Naive B cell (primary cell): Measurements from ENCODE around the gene GDPGP1. TPM values are rescaled to one million over a fixed set of nuclear protein-coding genes. Genes with fewer than 3 reads are reported as not detected.

Experiments used
- ATAC-seq, 2 donors: fragments of 150-1000 bp; cut with Tn5 transposase; 2 replicates each; pipeline ENCODE4 v1.10.0; 2021; ENCODE audit warnings: low read depth in 2 of 2, mild to moderate bottlenecking in 2 of 2, moderate library complexity in 2 of 2
- DNase-seq: peaks from one replicate; pipeline ENCODE4 v3.0.0; 2022
- H3K27ac Mint-ChIP-seq, 6 donors: one replicate each; pipeline ENCODE4 v1.8.0; 2020 to 2022; ENCODE audit warnings: mild to moderate bottlenecking in 6 of 6, mixed read lengths in 6 of 6, moderate library complexity in 5 of 6, inconsistent platforms in 2 of 6
- H3K27me3 Mint-ChIP-seq, 3 donors: one replicate each; pipeline ENCODE4 v1.8.0; 2021 to 2022; ENCODE audit warnings: mixed read lengths in 3 of 3, mild to moderate bottlenecking in 1 of 3
- H3K36me3 Mint-ChIP-seq, 2 donors: one replicate each; pipeline ENCODE4 v1.8.0; 2020 to 2022; ENCODE audit warnings: mixed read lengths in 2 of 2, inconsistent platforms in 1 of 2, mild to moderate bottlenecking in 1 of 2
- H3K4me1 Mint-ChIP-seq, 3 donors: one replicate each; pipeline ENCODE4 v1.8.0; 2020 to 2022; ENCODE audit warnings: mixed read lengths in 3 of 3, inconsistent platforms in 1 of 3, mild to moderate bottlenecking in 1 of 3, moderate library complexity in 1 of 3
- H3K4me3 Mint-ChIP-seq, 8 donors: one replicate each; pipeline ENCODE4 v1.8.0; 2020 to 2022; ENCODE audit warnings: mild to moderate bottlenecking in 8 of 8, mixed read lengths in 8 of 8, moderate library complexity in 8 of 8, inconsistent platforms in 2 of 8
- H3K9me3 Mint-ChIP-seq, 7 donors: one replicate each; pipeline ENCODE4 v1.8.0; 2020 to 2022; ENCODE audit warnings: mixed read lengths in 7 of 7, mild to moderate bottlenecking in 5 of 7, inconsistent platforms in 2 of 7, moderate library complexity in 1 of 7
- polyA plus RNA-seq, 6 donors: library from polyadenylated mRNA; unstranded; fragments of 300-500 nt; fragmentation: Illumina TruSeq; gene quantifications; one replicate each; pipeline ENCODE4 v1.2.3, GENCODE V29; 2021; ENCODE audit warnings: low read depth in 6 of 6

Gene GDPGP1
- polyA plus RNA-seq, 6 donors from 2014 or later = 0.70 to 2.1 (median 1.3) TPM

DNA sequence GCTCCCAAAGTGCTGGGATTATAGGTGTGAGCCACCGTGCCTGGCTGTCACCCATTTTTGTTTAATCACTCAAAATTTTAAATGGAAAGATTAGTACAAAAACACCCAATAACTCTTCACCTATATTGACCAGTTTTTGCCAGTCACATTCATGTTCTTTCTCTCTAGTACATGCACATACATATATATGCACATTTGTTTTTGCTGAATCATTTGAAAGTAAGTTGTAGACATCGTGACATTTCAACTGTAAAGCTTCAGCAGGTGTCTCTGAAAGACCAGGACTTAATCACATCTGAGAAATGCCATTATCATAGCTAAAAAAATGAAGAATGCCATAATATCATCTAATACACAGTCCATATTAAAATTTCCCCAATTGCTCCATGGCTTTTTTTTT is 39.4 kb upstream of the GDPGP1 start:
- ATAC-seq (no peak), DNase-seq (no peak)
- no peaks in the 10 kb centered on the region for H3K27me3 Mint-ChIP-seq
- H3K36me3 Mint-ChIP-seq = peaks cover 9 to 12% of the 10 kb centered on the region in 2 donors
- H3K27ac Mint-ChIP-seq = peak overlapping the region; percentile 55 to 99 (median 81)
- H3K9me3 Mint-ChIP-seq = no peaks in the 10 kb centered on the region
- H3K4me1 Mint-ChIP-seq = peaks cover 67 to 89% (median 87%) of the 10 kb centered on the region in 3 donors
- peak overlapping the region; percentile 58 to 96 (median 82) for H3K4me3 Mint-ChIP-seq

DNA sequence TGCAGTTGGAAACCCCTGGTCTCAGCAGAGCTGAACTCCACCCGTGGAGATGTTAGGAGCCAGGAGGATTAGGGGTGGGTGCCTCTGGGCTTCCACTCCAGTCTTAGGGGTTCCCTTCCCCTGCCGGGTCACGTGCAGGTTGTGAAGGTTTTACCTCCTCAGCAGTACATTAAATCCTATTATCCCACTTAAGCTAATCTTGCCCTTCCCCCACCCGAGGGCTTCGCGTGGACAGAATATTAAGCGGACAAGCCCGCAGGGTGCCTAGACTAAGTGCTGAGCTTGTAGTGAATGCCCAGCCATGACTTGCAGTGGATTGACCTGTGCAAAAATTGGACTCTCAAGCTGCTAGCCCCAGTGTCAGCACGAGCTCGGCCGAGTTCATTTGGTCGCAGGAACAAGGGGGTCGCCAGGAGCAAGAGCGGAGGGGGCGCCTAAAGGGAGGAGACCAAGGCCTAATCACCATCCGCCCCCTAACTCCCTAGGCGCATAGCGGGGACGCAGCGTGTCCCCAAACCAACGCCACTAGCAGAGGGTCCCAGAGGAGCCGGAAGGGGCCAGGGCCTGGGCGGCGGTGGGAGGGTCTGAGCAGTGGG is 33.4 kb upstream of the GDPGP1 start:
- Mint-ChIP-seq H3K9me3 (no peaks in the 10 kb centered on the region), H3K4me1 (peaks cover 59 to 77% (median 75%) of the 10 kb centered on the region in 3 donors), H3K4me3 (peak overlapping the region; percentile 84 to 99 (median 92)), H3K27me3 (no peaks in the 10 kb centered on the region), H3K36me3 (peaks cover 0 to 7% of the 10 kb centered on the region in 2 donors), H3K27ac (peak overlapping the region; percentile 82 to 95 (median 92))
- DNase-seq = no peak
- ATAC-seq = peak in 1 of 2 donors; percentile 13

DNA sequence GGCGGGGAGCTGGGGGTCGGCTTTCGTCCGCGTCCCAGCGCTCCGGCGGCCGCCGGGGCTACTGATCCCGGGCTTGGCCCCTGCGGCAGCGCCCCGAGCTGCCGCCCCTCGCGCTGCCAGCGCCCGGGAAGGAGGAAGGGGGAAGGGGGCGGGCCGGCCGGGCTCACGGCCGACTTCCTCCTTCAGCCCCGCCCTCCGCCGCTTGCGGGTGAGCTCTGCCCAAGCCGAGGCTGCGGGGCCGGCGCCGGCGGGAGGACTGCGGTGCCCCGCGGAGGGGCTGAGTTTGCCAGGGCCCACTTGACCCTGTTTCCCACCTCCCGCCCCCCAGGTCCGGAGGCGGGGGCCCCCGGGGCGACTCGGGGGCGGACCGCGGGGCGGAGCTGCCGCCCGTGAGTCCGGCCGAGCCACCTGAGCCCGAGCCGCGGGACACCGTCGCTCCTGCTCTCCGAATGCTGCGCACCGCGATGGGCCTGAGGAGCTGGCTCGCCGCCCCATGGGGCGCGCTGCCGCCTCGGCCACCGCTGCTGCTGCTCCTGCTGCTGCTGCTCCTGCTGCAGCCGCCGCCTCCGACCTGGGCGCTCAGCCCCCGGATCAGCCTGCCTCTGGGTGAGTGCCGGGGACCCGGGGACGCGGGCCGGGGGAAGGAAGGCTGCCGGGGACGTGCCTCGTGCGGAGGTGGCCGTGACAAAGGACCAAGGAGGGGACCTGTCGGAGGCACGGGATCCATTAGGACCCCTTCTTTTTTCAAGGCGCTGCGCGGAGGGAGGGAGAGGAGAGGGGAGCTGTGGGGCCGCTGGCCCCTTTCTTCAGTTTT is 32.7 kb upstream of the GDPGP1 start, which contains the start of gene SEMA4B:
Gene SEMA4B (plus strand): TSS at position 201 of the 814 bp plus-strand sequence. CDS start 249 bp downstream, at position 450.
- H3K4me1 Mint-ChIP-seq = peaks cover 62 to 77% (median 75%) of the 10 kb centered on the region in 3 donors
- ATAC-seq = peak; percentile 91 to 92
- H3K9me3 Mint-ChIP-seq = no peaks in the 10 kb centered on the region
- H3K36me3 Mint-ChIP-seq = peaks cover 0 to 7% of the 10 kb centered on the region in 2 donors
- peak within 1 kb of the TSS; percentile 82 to 95 (median 92) for H3K27ac Mint-ChIP-seq
- DNase-seq = peak; percentile 82
- H3K4me3 Mint-ChIP-seq = peak within 1 kb of the TSS; percentile 94 to 99 (median 98)
- H3K27me3 Mint-ChIP-seq = no peaks in the 10 kb centered on the region

DNA sequence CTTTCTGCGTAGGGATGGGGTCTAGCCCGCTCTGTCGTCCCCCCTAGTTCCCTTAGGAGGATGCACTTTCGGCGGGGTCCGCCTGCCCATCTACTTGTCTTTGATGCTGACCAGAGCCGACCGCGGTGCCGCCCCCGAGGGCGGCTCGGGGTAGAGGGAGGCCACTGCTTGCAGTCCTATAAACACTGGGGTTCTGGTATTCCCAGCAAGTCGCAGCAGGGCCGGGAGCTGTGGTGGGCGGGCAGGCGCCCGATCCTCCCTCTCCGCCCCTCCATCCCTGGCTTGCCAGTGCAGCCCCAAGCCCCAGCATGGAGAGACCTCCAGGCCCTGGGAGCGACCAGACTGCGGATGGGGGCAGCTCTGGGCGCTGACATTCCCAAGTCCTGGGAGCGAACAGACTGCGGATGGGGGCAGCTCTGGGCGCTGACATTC is 32.0 kb upstream of the GDPGP1 start:
- no peaks in the 10 kb centered on the region for H3K27me3 Mint-ChIP-seq
- H3K9me3 Mint-ChIP-seq = no peaks in the 10 kb centered on the region
- peaks cover 0 to 7% of the 10 kb centered on the region in 2 donors for H3K36me3 Mint-ChIP-seq
- peaks cover 65 to 77% (median 76%) of the 10 kb centered on the region in 3 donors for H3K4me1 Mint-ChIP-seq
- no peak for ATAC-seq
- DNase-seq = no peak
- H3K4me3 Mint-ChIP-seq = peak overlapping the region; percentile 94 to 99 (median 98)
- H3K27ac Mint-ChIP-seq = peak overlapping the region in 3 of 6 donors; percentile 36 to 92 (median 82)

DNA sequence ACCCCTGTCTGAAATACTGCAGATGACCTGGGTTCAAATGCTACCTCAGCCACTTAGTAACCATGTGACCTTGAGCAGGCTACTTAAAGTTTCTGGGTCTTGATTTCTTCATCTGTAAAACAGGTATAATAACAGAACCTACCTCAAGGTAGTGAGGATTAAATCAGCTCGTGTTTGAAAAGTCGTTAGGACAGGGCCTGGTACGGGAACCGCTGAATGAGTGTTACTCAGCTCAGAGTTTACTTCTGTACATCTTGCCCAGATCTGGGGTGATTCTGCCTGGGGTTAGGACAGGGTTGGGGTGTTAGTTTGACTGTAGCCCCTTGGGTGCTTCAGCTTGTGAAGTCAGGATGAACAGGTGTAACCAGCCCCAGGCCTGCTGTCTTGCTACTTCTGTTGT is 31.1 kb upstream of the GDPGP1 start:
- Mint-ChIP-seq H3K36me3 (peaks cover 0 to 7% of the 10 kb centered on the region in 2 donors), H3K27ac (peak overlapping the region in 5 of 6 donors; percentile 73 to 95 (median 82)), H3K9me3 (no peaks in the 10 kb centered on the region), H3K27me3 (no peaks in the 10 kb centered on the region), H3K4me3 (peak overlapping the region; percentile 94 to 99 (median 98)), H3K4me1 (peaks cover 69 to 85% (median 80%) of the 10 kb centered on the region in 3 donors)
- DNase-seq (no peak), ATAC-seq (no peak)

DNA sequence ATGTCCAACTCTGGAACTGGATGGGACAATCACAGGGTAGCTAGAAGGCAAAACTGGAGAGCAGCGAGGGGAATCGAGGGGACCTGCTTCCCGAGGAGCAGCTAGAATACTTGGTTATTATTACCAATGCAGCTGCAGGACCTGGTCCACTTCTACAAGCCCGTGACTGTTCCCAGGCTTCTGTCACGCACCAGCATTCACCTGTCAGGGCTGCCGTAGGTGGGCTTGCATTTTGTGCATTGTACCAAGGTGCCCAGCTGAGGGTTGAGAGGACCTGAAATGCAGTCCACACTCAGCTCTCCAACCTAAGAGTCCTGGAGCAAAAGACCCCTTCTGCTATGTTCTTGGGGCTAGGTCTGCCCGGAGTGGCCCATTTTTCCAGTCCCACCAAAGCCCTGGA is 30.5 kb upstream of the GDPGP1 start:
- no peaks in the 10 kb centered on the region for H3K27me3 Mint-ChIP-seq
- no peaks in the 10 kb centered on the region for H3K9me3 Mint-ChIP-seq
- peaks cover 66 to 85% (median 79%) of the 10 kb centered on the region in 3 donors for H3K4me1 Mint-ChIP-seq
- H3K4me3 Mint-ChIP-seq = peak overlapping the region; percentile 15 to 99 (median 97)
- peak overlapping the region in 3 of 6 donors; percentile 73 to 90 (median 82) for H3K27ac Mint-ChIP-seq
- DNase-seq (no peak), ATAC-seq (no peak)
- H3K36me3 Mint-ChIP-seq = peaks cover 0 to 7% of the 10 kb centered on the region in 2 donors

DNA sequence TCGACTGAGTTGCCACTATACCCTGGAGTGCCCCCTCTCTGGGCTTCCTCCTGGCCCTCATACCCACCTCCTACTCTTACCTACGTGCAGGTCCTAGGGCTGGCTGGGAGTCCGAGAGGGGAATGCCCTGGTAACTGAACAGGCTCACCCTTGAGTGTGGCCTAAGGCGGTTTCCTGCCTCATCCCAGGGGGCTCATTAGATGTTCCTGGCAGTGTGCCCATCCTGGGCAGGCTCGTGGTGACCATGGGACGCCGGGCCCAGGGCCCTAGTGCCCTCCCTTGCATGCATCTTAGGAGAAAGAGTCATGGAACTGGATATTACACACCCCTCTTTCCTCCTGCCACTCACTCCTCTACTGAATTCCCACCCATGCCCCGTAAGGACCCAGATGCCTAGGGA is 30.1 kb upstream of the GDPGP1 start:
- Mint-ChIP-seq H3K27ac (peak overlapping the region in 4 of 6 donors; percentile 24 to 41 (median 32)), H3K4me3 (peak overlapping the region in 7 of 8 donors; percentile 40 to 99 (median 83))

DNA sequence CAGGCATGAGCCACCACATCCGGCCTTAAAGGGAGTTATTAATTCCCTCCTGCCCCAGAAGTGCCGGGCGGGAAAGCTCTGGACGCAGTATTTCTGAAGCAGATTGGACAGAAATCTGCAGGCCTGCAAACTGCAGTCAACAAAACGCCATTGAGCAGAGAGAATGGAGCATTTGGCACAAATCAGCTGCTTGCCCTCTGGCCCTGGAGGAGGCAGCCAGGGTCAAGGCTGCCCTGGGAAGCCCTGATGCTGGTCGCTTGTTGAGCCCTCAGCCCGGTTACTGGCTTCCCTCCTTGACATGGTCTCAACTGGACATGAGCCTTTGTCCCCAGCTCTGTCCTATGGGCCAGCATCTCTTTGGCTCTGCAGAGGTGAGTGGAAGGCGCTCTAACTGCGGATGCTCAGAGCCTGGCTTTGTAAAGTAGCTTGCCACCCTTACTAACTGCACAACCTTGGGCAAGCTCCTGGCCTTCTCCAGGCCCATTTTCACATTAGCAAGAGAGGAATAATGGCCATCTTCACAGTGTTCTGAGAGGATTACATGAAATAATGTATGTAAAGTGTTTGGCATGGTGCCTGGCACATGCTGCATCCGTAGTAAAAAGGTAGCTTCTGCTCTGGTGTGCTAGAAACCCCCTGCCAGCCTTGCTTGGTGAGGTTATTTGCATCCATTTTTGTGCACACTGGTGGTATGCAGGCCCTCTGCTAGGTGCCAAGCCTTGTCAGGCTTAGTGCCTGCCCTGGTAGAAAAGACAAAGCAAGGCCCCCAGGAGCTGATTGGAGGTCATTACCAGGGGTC is 28.8 kb upstream of the GDPGP1 start:
- DNase-seq (no peak), ATAC-seq (no peak)
- Mint-ChIP-seq H3K4me1 (peaks cover 62 to 85% (median 79%) of the 10 kb centered on the region in 3 donors), H3K4me3 (peak overlapping the region; percentile 15 to 99 (median 52)), H3K27ac (peak overlapping the region in 2 of 6 donors; percentile 58 to 70), H3K9me3 (no peaks in the 10 kb centered on the region), H3K36me3 (peaks cover 0 to 20% of the 10 kb centered on the region in 2 donors), H3K27me3 (no peaks in the 10 kb centered on the region)

More for the DNA sequence above, 30.1 kb upstream of the GDPGP1 start:
- no peaks in the 10 kb centered on the region for H3K9me3 Mint-ChIP-seq
- no peaks in the 10 kb centered on the region for H3K27me3 Mint-ChIP-seq
- H3K36me3 Mint-ChIP-seq = peaks cover 0 to 7% of the 10 kb centered on the region in 2 donors
- H3K4me1 Mint-ChIP-seq = peaks cover 61 to 85% (median 79%) of the 10 kb centered on the region in 3 donors
- ATAC-seq (no peak), DNase-seq (no peak)

DNA sequence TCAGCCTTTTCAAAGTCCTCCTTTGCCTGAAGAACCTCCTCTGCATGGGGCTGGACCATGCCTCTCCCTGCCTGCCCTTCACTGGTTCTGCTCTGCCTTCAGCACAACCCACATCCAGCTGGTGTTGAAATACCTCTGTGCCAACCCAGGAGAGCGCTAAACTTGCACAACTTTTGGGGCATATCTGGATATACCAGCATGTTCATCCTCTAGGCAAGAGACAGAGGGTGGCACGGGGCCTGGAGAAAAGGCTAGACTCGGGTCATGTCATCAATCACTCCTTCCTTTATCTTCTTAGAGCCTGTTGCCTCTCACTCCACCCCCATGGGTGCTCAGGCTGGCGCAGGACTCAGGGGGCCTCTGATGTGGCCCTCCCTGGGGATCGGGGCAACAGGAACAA is 28.1 kb upstream of the GDPGP1 start:
- Mint-ChIP-seq H3K36me3 (peaks cover 5 to 24% of the 10 kb centered on the region in 2 donors), H3K4me3 (peak overlapping the region in 6 of 8 donors; percentile 16 to 99 (median 50)), H3K27ac (peak overlapping the region in 2 of 6 donors; percentile 58 to 89), H3K9me3 (no peaks in the 10 kb centered on the region), H3K4me1 (peaks cover 62 to 85% (median 79%) of the 10 kb centered on the region in 3 donors), H3K27me3 (no peaks in the 10 kb centered on the region)
- DNase-seq (no peak), ATAC-seq (no peak)

DNA sequence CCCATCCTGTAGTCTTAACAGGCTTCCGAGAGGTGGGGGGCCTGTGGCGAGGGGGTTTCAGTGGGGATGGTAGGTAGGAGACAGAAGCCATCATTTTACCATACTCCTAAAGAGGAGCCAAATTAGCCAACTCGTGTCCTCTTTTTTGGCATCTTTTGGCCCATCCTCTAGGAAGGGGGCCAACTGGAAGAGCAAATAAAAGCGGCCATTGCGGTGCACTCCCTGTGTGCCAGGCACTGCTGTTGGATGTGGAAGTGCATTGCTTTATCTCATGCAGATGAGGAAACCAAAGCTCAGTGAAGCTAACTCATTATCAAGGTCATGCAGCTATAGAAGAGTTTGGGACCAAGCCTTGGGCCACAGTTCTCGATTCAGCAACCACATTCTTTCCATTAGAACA is 26.8 kb upstream of the GDPGP1 start:
- Mint-ChIP-seq H3K4me3 (peak overlapping the region in 5 of 8 donors; percentile 13 to 98 (median 51)), H3K27ac (peak overlapping the region in 2 of 6 donors; percentile 52 to 87), H3K36me3 (peaks cover 6 to 22% of the 10 kb centered on the region in 2 donors), H3K4me1 (peaks cover 70 to 98% (median 92%) of the 10 kb centered on the region in 3 donors), H3K9me3 (no peaks in the 10 kb centered on the region), H3K27me3 (no peaks in the 10 kb centered on the region)
- no peak for ATAC-seq
- DNase-seq = no peak

DNA sequence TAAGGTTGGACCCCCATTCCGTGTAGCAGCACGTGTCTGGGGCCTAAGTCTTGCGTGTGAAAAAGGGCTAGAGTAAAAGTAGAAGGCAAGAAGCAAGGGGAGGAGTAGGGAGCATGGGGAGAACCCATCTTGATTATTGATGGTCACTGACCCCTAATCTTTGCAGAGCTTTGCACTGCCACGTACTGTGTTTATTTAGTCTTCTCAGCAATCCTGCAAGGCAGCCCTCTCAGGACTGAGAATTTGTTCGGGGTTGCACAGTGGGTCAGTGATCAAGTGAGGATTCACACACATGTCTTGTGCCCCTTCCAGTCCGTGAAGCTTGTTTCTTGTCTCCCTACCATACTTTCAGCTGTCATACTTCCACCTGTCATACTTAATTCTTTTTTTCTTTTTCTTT is 25.7 kb upstream of the GDPGP1 start:
- Mint-ChIP-seq H3K9me3 (no peaks in the 10 kb centered on the region), H3K27ac (peak overlapping the region in 4 of 6 donors; percentile 44 to 90 (median 70)), H3K36me3 (peaks cover 6 to 17% of the 10 kb centered on the region in 2 donors), H3K4me3 (peak overlapping the region in 5 of 8 donors; percentile 9 to 67 (median 53)), H3K27me3 (no peaks in the 10 kb centered on the region), H3K4me1 (peaks cover 66 to 99% (median 90%) of the 10 kb centered on the region in 3 donors)
- no peak for DNase-seq
- no peak for ATAC-seq

DNA sequence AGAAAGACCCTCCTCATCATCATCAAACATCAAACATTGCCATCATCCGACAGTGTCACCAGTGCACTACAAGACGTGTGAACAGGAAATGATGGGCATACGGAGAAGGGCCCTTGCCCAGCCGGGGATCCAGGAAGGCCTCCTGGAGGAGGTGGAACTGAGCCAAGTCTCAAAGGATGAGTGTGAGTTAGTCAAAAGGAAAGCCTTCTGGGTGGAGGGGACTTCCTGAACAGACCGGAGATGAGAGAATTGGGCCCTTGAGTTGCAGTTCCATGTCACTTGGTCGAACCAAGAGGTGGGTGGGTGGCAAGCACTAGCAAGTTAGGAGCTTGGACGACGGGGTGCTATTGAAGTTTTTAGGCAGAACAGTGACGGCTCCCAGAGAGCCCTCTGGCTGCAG is 24.4 kb upstream of the GDPGP1 start:
- ATAC-seq (no peak), DNase-seq (no peak)
- peak overlapping the region; percentile 61 to 90 (median 76) for H3K4me3 Mint-ChIP-seq
- H3K27ac Mint-ChIP-seq = peak overlapping the region; percentile 49 to 99 (median 85)
- H3K27me3 Mint-ChIP-seq = no peaks in the 10 kb centered on the region
- peaks cover 66 to 99% (median 90%) of the 10 kb centered on the region in 3 donors for H3K4me1 Mint-ChIP-seq
- H3K36me3 Mint-ChIP-seq = peaks cover 11 to 17% of the 10 kb centered on the region in 2 donors
- H3K9me3 Mint-ChIP-seq = no peaks in the 10 kb centered on the region
